DMS53 treated with DMSO at 0.1 percent for 48 hours (cell line): ENCODE measurements around the gene SEC14L5.

Experiments used
- DNase-seq: peaks from one replicate; lab custom pipeline; 2025; ENCODE audit not compliant: unreplicated experiment; lab: John Stamatoyannopoulos, UW

The SEC14L5 gene

GRCh38 chr16:4957720-4958509 lies at the start of gene SEC14L5:
TSS of gene SEC14L5 (plus strand) at chr16:4958330. CDS start at chr16:4959324, 994 bp downstream.
- peak; percentile 95 for DNase-seq

DNA sequence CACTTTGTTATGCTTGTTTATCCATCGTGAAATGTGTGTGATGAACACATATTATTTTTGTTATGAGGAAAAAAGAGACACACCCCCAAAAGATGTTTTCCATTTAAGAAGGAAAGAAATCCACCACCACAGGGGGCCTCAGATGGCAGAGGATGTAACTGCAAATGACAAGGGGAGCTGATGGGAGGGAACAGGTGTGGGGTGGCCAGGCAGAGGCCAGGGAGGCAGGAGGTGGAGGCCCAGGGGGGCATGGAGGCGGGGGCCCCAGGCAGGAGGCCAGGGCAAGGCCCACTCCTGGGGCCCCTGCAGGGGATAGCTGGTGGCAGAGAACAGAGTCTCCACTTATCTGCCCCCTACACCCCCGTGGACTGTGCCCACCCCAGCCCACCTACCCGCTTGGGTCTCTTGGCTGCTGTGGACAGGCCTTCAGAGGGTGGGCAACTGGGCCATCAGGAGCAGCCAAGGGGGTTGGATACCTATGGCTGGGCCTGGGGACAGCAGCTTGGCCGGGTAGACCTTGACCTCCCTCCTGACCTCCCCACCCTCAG lies 49.2 kb upstream of the SEC14L5 start:
- no peak for DNase-seq

GRCh38 chr16:4909825-4910224 lies 48.3 kb upstream of the SEC14L5 start:
- DNase-seq, result no peak

- DNase-seq, result no peak
Measured at GRCh38 chr16:4910828-4911227, 47.3 kb upstream of the SEC14L5 start.

- no peak for DNase-seq
Measured at GRCh38 chr16:4911970-4912386, 46.2 kb upstream of the SEC14L5 start.

GRCh38 chr16:4913130-4913773 lies 44.9 kb upstream of the SEC14L5 start:
- DNase-seq, result no peak

- no peak for DNase-seq
Measured at GRCh38 chr16:4913774-4914525, 44.2 kb upstream of the SEC14L5 start.

DNA sequence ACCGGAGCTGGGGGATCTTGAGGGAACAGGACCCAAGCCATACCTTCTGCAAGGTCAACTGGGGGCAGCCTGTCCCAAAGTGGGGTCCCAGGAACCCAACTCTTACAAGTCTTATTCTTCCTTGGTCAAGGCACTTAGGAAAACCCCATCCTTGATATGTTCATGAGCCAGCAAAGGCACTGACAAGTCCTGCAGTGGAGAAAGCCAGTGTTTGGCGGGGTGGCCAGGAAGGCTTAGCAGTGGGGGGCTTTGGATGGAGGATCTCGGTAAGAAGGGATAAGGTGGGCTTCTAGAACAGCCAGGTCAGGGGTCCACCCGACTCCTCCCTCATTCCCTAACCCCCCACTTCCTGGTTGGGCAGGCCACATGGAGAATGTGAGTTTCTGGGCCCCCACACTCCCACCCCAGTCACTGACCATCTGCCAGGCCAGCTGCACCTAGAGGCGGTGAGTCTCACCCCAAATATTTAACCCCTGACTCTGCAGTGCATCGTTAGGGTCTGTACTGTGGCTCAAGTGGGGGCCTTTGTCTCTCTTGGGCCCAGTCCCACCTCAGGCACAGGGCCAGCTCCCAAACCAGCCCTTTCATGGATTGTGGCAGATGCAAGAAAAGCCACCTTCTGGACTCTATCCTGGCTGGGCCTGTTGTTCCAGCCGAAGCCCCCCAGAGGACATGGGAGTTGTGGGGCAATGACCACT lies 43.5 kb upstream of the SEC14L5 start:
- DNase-seq, result no peak

DNA sequence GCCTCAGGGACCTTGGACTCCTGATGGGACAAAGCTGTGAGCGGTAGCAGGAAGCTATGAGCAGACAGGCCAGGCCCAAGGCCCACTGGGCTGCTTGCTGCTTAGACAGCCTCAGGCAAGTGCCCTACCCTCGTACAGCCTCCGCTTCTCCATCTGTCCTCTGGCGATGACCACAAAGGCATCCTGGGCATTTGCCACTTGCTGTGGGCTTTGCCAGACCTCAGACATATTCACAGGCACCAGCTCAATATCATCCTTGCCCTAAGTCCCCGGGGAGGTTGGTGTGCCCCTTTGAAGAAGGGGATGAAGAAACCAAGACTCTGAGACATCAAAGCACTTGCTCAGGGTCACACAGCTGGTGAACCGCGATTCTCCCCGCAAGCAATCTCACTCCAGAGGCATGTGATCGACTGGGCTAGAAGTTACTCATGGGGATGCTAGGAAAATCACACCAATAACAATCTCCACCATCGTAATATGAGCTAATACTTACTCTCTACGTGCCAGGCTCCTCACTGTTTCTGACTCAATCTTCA lies 42.8 kb upstream of the SEC14L5 start:
- no peak for DNase-seq

DNA sequence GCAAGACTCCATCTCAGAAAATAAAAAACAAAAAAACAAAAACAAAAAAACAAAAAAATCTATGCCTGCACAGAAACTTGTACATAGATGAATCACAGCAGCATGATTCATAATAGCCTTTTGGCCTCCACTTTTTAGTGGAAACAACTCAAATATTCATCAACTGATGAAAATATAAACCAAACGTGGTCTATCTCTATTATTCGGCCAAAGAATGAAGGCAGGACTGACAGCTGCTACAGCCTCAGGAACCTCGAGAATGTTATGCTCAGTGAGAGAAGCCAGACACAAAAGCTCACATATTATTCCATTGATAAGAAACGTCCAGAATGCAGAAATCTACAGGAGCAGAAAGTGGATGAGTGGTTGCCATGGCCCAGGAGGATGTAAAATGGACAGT lies 41.0 kb upstream of the SEC14L5 start:
- no peak for DNase-seq

DNA sequence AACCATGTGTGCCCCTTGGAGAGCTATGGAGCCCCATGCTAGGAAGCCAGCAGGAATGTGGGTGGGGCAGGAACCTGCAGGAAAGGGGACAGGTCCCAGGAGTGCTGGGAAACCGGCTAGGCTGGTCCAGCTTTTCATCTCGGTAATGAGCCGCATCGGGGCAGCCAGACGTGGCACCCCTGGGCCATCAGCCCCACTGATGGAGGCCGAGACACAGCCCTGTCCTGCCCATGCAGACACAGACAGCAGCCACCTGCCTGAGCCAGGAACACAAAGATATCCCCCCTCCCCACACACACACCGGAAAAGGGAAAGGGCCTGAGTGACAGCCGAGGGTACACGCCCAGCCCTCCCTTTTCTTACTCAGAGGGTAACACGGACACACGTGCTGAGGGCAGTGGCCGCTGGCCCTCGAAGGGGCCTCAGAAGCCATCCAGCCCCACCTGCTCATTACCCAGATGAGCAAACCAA lies 39.3 kb upstream of the SEC14L5 start:
- DNase-seq, result no peak

GRCh38 chr16:4920826-4921225 lies 37.3 kb upstream of the SEC14L5 start:
- no peak for DNase-seq

DNA sequence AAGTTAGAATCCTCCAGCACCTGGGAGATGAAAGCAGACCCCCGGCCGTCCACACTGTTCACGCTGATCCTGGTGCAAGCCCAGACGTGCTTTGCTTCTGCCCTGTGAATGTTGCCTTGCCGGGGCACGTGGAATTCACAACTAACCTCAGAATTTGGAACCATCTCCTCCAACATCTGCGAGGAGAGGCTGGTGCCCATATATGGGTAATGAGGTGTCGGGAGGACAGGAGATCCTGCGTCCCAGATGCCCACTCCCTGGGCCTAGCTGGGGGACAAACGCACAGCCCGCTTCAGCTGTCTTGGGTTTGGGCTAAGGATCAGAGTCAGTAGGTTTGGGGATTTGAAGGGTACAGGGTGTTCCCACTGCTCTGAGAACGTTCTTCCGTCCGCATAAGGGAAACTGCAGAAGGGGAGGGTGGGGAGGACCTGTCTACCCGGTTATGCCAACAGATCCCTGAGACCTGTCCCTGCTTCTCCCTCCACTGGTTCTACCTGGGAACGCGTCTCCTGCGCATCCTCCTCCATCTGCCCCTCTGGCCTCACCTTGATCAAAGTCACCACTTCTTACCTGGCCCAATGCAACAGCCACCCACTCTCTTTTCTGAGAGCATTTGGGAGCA lies 35.3 kb upstream of the SEC14L5 start:
- DNase-seq, result no peak

- DNase-seq, result no peak
Measured at GRCh38 chr16:4923853-4924252, 34.3 kb upstream of the SEC14L5 start.

DNA sequence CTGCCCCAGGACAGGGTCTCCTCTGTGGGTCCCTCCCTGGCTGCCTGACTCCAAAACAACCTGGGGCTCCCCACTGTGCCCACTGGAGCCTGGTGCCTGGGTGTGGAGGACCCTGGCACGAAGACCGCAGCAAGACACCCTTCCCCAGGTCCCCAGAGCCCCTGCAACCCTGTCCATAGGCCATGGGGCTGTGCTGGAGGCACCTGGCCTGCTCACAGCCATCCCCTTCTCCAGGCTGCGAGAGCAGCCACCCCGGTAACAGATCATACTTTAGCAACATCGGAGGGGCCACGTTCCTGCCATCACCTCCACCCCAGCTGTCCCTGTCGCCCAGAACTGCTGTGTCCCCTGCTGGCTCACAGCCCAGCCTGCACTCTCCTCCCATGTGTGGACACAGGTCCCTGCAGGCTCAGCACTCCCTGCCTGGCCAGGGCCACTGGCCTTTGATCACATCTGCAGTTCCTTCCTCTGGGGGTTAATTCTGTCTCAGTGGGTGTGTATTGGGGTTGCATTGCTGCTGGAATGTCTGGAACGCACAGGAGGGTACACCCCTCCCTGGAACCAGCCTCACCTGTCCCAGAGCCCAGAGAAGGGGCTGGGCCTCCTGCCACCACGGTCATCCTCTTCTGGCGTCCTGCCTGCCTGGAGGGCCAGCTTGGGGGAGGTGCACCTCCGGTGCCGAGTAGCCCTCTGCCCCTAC lies 33.4 kb upstream of the SEC14L5 start:
- no peak for DNase-seq

DNA sequence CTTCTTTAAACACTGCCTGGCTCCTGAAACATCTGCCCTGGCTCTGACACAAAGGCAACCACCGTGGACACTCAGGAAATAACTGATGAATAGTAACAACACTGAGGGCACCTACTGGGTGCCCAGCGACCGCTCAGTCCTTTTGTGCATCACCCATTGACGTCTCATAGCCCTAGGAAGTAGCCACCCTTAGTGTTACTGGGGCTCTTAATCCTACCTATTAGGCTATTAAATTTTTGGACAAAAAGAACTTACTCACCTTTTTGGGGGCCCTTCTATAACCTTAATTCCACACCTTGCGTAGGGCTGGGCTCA lies 32.9 kb upstream of the SEC14L5 start:
- no peak for DNase-seq

DNA sequence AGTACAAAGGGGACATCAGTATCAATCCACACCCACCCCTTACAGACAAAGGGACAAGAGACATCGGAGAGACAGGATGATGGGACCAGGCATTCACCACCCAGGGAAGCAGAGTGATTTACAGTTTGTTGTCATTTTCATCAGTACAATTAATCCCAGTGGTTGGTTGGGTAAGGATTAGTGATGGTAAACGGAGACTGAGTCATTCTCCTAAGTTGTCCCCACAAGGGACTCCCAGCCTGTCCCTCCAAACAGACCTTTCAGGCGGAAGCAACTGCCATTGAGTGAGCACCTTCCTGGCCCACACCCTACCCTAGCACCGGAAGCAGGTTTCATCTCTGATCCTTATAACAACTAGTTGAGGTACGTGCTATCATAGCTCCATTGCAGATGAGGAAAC lies 32.3 kb upstream of the SEC14L5 start:
- DNase-seq, result no peak

GRCh38 chr16:4926928-4927327 lies 31.2 kb upstream of the SEC14L5 start:
- no peak for DNase-seq

DNA sequence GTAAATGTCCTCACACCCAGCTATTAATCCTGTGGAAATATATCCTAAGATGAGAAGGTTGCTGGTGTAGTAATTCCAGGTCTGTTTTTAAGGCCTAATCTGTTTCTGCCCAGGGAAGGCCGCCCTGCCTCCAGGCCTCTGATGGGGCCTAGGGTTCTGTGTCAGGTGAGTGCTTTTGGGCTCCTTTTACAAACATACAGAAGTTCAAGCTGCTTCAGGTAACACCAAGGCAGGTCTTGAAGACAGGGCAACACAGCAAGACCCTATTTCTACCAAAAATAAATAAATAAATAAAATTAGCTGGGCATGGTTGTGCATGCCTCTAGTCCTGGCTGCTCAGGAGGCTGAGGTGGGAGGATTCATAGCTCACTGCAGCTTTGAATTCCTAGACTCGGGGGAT lies 30.5 kb upstream of the SEC14L5 start:
- no peak for DNase-seq

GRCh38 chr16:4928227-4928626 lies 29.9 kb upstream of the SEC14L5 start:
- DNase-seq, result no peak
